GM20000 (cell line): ENCODE data around the gene HMGA1.
A peak's percentile ranks its signal among the peaks of the same experiment; 100 is the strongest.

Experiments used
- DNase-seq: peaks from one replicate; pipeline ENCODE4 v3.0.0; 2012; ENCODE audit warnings: low spot score
- TF ChIP-seq, protein P1 (sequence below): IDR thresholded peaks from 2 replicates; pipeline ENCODE4 v1.5.1; 2012; ENCODE audit warnings: mild to moderate bottlenecking, control low read depth; ENCODE audit errors: extremely low read depth, missing control alignments

Gene HMGA1

DNA sequence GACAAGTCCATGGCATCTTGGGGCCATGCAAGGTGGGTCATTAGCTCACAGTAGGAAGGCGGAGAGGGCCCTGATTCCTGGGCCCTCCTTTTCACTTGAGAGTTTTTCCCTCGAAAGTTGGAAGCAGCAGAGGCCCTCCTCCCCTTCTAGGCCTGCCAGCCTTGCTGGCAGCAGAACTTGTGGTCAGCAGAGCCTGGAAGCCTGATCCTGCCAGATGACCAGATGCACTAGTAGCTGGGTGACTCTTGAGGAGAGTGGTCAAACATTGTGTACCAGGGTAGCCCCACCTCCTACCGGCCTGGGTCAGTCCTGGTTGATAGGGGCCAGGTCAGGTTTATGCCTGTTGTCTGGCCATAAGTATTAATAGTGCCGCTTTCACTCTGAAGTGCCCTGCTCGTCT is 3.8 kb upstream of the HMGA1 start:
- DNase-seq: no peak
- TF ChIP-seq, protein P1, sequence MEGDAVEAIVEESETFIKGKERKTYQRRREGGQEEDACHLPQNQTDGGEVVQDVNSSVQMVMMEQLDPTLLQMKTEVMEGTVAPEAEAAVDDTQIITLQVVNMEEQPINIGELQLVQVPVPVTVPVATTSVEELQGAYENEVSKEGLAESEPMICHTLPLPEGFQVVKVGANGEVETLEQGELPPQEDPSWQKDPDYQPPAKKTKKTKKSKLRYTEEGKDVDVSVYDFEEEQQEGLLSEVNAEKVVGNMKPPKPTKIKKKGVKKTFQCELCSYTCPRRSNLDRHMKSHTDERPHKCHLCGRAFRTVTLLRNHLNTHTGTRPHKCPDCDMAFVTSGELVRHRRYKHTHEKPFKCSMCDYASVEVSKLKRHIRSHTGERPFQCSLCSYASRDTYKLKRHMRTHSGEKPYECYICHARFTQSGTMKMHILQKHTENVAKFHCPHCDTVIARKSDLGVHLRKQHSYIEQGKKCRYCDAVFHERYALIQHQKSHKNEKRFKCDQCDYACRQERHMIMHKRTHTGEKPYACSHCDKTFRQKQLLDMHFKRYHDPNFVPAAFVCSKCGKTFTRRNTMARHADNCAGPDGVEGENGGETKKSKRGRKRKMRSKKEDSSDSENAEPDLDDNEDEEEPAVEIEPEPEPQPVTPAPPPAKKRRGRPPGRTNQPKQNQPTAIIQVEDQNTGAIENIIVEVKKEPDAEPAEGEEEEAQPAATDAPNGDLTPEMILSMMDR: no peak

GRCh38 chr6:34233867-34234266 is 2.8 kb upstream of the HMGA1 start:
- TF ChIP-seq, protein P1: no peak
- DNase-seq: no peak

- TF ChIP-seq, protein P1: no peak
- DNase-seq: no peak
Observed at GRCh38 chr6:34234667-34235306, 1.9 kb upstream of the HMGA1 start.

DNA sequence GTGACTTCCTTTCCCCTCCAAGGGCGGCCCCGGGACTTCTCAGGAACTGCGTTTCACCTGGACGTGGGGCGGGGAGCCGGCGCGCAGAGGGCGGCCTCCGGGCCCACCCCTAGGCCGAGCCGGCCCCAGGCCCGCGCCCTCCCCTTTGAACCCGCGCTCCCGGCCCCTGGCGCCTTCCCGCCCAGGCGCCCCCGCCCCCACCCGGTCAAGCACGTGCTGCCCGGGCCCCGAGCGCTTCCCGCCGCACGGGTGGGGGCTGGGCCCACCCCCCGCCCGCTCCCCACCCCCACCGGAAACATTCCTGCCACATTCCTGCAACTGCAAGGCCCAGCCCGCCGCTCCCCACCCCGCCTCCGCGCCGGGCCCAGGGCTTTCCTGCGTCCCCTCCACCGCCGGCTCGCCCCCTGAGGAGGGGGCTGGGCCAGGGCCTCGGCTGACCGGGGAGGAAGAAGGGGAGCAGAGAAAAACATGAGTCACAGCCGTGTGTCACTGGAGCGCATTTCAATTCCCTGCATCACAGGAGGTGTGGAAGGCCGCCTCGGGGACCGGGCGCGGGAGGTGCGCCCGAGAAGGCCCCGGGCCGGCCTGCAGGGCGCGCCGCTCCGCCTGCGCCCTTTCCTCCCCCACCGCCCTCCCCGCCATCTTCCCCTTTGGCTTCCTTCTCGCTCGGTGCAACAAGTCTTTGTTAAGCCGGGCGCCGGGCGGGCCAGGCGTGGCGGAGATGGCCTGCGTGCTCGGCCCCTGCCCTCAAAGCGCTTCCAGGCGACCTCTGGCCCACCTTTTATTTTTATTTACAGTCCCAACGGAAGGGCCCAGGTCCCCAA is 1.2 kb upstream of the HMGA1 start:
- DNase-seq: peak; percentile 83
- TF ChIP-seq, protein P1: no peak

DNA sequence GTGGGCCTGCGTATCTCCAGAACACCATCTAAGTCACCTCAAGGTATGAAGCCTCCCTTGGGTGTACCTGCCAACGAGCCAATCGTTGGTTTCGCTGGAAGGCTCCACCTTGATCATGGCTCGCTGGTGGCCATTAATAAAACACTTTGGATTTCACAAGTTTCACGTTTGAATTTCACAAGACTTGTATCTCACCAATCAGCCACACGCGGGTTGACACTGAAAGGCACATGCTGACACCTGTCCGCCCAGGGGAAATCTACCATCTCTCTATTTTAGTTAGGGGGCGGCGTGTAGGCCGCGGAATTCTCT is 586 bp upstream of the HMGA1 start:
- peak; percentile 66 for DNase-seq
- TF ChIP-seq, protein P1: no peak

- peak; percentile 69 for DNase-seq
- TF ChIP-seq, protein P1: no peak
Observed at GRCh38 chr6:34237316-34237721, 646 bp downstream of the HMGA1 start.
